ENCODE results near the gene ATXN10.

Gene ATXN10

GRCh38 chr22:45774001-45774670 is 102.5 kb downstream of the ATXN10 start:
- H3K4me3 ChIP-seq (ENCODE audit: low read depth, low read length), result no peak overlapping the region
- TF ChIP-seq CTCF (IDR thresholded peaks at IDR 0.05; ENCODE audit: insufficient read depth, low read depth, low read length, missing control alignments), result no peak
- no peak for DNase-seq (ENCODE audit: low read depth)

- DNase-seq (ENCODE audit: low read depth), result peak; percentile 28
- no peak for TF ChIP-seq CTCF (IDR thresholded peaks at IDR 0.05; ENCODE audit: insufficient read depth, low read depth, low read length, missing control alignments)
- H3K4me3 ChIP-seq (ENCODE audit: low read depth, low read length), result peak overlapping the region; percentile 21
These were observed 103.4 kb downstream of the ATXN10 start for GRCh38 chr22:45775062-45775461.

GRCh38 chr22:45775569-45776312 is 104.1 kb downstream of the ATXN10 start:
- TF ChIP-seq CTCF (IDR thresholded peaks at IDR 0.05; ENCODE audit: insufficient read depth, low read depth, low read length, missing control alignments), result no peak
- peak; percentile 90 for DNase-seq (ENCODE audit: low read depth)
- peak overlapping the region; percentile 32 for H3K4me3 ChIP-seq (ENCODE audit: low read depth, low read length)

- H3K4me3 ChIP-seq (ENCODE audit: low read depth, low read length), result no peak overlapping the region
- no peak for TF ChIP-seq CTCF (IDR thresholded peaks at IDR 0.05; ENCODE audit: insufficient read depth, low read depth, low read length, missing control alignments)
- no peak for DNase-seq (ENCODE audit: low read depth)
These were observed 104.6 kb downstream of the ATXN10 start for GRCh38 chr22:45776313-45776585.

- H3K4me3 ChIP-seq (ENCODE audit: low read depth, low read length), result no peak overlapping the region
- no peak for DNase-seq (ENCODE audit: low read depth)
- no peak for TF ChIP-seq CTCF (IDR thresholded peaks at IDR 0.05; ENCODE audit: insufficient read depth, low read depth, low read length, missing control alignments)
These were observed 105.6 kb downstream of the ATXN10 start for GRCh38 chr22:45777046-45777851.

- H3K4me3 ChIP-seq (ENCODE audit: low read depth, low read length), result no peak overlapping the region
- DNase-seq (ENCODE audit: low read depth), result no peak
- no peak for TF ChIP-seq CTCF (IDR thresholded peaks at IDR 0.05; ENCODE audit: insufficient read depth, low read depth, low read length, missing control alignments)
These were observed 106.3 kb downstream of the ATXN10 start for GRCh38 chr22:45777852-45778375.

All from GM12865 (cell line).